GM19043 (cell line): ENCODE data around the gene RUVBL1.

ENCODE experiments used
- ATAC-seq: cut with Tn5 transposase; IDR thresholded peaks from one replicate; pipeline ENCODE4 v1.9.1; 2021; ENCODE audit warnings: low read depth; ENCODE audit not compliant: unreplicated experiment

Gene RUVBL1

GRCh38 chr3:128083980-128084674, 39.5 kb downstream of the RUVBL1 start:
- ATAC-seq: no peak

- ATAC-seq: no peak
Observed at GRCh38 chr3:128083396-128083795, 40.2 kb downstream of the RUVBL1 start.

GRCh38 chr3:128082546-128082945, 41.1 kb downstream of the RUVBL1 start:
- no peak for ATAC-seq

- ATAC-seq: no peak
Observed at GRCh38 chr3:128081846-128082245, 41.8 kb downstream of the RUVBL1 start.

- ATAC-seq: no peak
Observed at GRCh38 chr3:128081226-128081625, 42.4 kb downstream of the RUVBL1 start.

GRCh38 chr3:128080323-128081080, 43.1 kb downstream of the RUVBL1 start:
- no peak for ATAC-seq

GRCh38 chr3:128079823-128080222, 43.8 kb downstream of the RUVBL1 start:
- ATAC-seq: no peak

- ATAC-seq: no peak
Observed at GRCh38 chr3:128078875-128079274, 44.7 kb downstream of the RUVBL1 start.

- no peak for ATAC-seq
Observed at GRCh38 chr3:128078322-128078721, 45.3 kb downstream of the RUVBL1 start.

GRCh38 chr3:128077665-128078064, 45.9 kb downstream of the RUVBL1 start:
- no peak for ATAC-seq

- ATAC-seq: no peak
Observed at GRCh38 chr3:128077202-128077624, 46.4 kb downstream of the RUVBL1 start.

GRCh38 chr3:128076483-128077201, 47.0 kb downstream of the RUVBL1 start:
- no peak for ATAC-seq

GRCh38 chr3:128075522-128076482, 47.8 kb downstream of the RUVBL1 start:
- ATAC-seq: no peak

GRCh38 chr3:128074851-128075521, 48.6 kb downstream of the RUVBL1 start:
- ATAC-seq: no peak

- ATAC-seq: no peak
Observed at GRCh38 chr3:128073807-128074206, 49.8 kb downstream of the RUVBL1 start.

GRCh38 chr3:128073185-128073725, 50.4 kb downstream of the RUVBL1 start:
- no peak for ATAC-seq

- no peak for ATAC-seq
Observed at GRCh38 chr3:128072454-128073184, 51.0 kb downstream of the RUVBL1 start.

- no peak for ATAC-seq
Observed at GRCh38 chr3:128071771-128072453, 51.7 kb downstream of the RUVBL1 start.
